Testis (tissue), 3 donors: Measurements from ENCODE around the gene HOXD1. TPM values are rescaled to one million over a fixed set of nuclear protein-coding genes. Genes with fewer than 3 reads are reported as not detected.

ENCODE experiments used
- DNase-seq: peaks from one replicate; pipeline ENCODE4 v3.0.0-alpha.2; 2019
- H3K27ac ChIP-seq, 2 donors: fragments of 200-600 bp; sonication (generic); one replicate each; pipeline ENCODE4 v1.5.1; 2019
- H3K27me3 ChIP-seq: fragments of 200-600 bp; sonication (generic); one replicate; pipeline ENCODE4 v1.5.1; 2019
- H3K36me3 ChIP-seq: fragments of 200-600 bp; sonication (generic); one replicate; pipeline ENCODE4 v1.5.1; 2017; ENCODE audit warnings: low read depth; ENCODE audit errors: missing control alignments
- H3K4me1 ChIP-seq: fragments of 200-600 bp; sonication (generic); one replicate; pipeline ENCODE4 v1.5.1; 2019
- H3K4me3 ChIP-seq, 2 donors: fragments of 200-600 bp; sonication (generic); one replicate each; pipeline ENCODE4 v1.5.1; 2017 to 2019
- H3K9me3 ChIP-seq: fragments of 200-600 bp; sonication (generic); one replicate; pipeline ENCODE4 v1.5.1; 2017
- POLR2A ChIP-seq: fragments of 450-650 bp; IDR thresholded peaks from one replicate; pipeline ENCODE4 v1.6.1; 2017; ENCODE audit warnings: antibody characterized with exemption, mild to moderate bottlenecking, moderate library complexity
- WGBS, 2 donors: methylation state at CpG; one replicate each; pipeline ENCODE4 v1.1.5; 2018; 5-methylcytosine and 5-hydroxymethylcytosine counted together
- intact Hi-C: fragments of 100-400 bp; cut with DNase I; formaldehyde crosslinking; loops from one replicate; pipeline ENCODE4 v1.15.1; 2023; ENCODE audit warnings: low total_unique reads
- polyA plus RNA-seq: library from polyadenylated mRNA; stranded (reverse); fragments of 350-450 nt; fragmentation: Illumina TruSeq; extraction: RNeasy Lipid Tissue Mini Kit (QIAGEN cat#74804); gene quantifications from one replicate; pipeline ENCODE4 v1.2.3, GENCODE V29; 2014; ENCODE audit warnings: low read depth, low replicate concordance; ENCODE audit not compliant: insufficient read depth
- total RNA-seq, 2 donors: library from RNA; depleted of rRNA; stranded (reverse); fragments of >200 nt; gene quantifications; one replicate each; pipeline ENCODE4 v1.2.3, GENCODE V29; 2016
- TF ChIP-seq, protein P1 (sequence below), 3 experiments: fragments of 450-650 bp in 2 of 3; fragments of 200-600 bp in 1 of 3; sonication (generic) in 1 of 3; IDR thresholded peaks; one replicate each; pipeline ENCODE4 v1.5.1; 2016 to 2019; ENCODE audit warnings: antibody characterized with exemption in 3 of 3, mild to moderate bottlenecking in 2 of 3, moderate library complexity in 1 of 3

Gene HOXD1
- total and polyA plus RNA-seq, 3 donors from 2014 or later, result 1.8 to 7.6 (median 5.5) TPM

DNA sequence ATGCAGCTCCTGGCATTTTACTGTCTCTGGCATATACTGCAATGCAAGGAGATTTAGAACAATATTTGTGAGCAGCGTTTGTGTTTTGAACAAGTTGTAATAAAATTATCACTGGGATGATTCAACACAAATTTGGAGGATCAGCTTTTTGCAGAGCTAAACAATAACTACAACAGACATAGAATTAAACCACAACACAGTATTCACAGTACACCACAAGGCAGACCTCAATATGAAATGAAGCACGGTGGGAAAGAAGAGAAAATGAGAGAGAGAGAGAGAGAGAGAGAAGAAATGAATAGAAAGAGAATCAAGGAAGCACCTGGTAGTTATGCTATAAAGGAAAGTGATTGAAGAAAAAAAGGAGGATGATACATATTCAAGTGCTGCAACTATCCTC is 39.4 kb downstream of the HOXD1 start:
- DNase-seq, result no peak
- H3K36me3 ChIP-seq, result no peaks in the 10 kb centered on the region
- intact Hi-C loops, result no loop called here
- 81% methylated on average over 2 of the region's 2 CpGs for WGBS, 2 donors
- no peaks in the 10 kb centered on the region for H3K9me3 ChIP-seq
- no peak for TF ChIP-seq POLR2A
- TF ChIP-seq, protein P1, sequence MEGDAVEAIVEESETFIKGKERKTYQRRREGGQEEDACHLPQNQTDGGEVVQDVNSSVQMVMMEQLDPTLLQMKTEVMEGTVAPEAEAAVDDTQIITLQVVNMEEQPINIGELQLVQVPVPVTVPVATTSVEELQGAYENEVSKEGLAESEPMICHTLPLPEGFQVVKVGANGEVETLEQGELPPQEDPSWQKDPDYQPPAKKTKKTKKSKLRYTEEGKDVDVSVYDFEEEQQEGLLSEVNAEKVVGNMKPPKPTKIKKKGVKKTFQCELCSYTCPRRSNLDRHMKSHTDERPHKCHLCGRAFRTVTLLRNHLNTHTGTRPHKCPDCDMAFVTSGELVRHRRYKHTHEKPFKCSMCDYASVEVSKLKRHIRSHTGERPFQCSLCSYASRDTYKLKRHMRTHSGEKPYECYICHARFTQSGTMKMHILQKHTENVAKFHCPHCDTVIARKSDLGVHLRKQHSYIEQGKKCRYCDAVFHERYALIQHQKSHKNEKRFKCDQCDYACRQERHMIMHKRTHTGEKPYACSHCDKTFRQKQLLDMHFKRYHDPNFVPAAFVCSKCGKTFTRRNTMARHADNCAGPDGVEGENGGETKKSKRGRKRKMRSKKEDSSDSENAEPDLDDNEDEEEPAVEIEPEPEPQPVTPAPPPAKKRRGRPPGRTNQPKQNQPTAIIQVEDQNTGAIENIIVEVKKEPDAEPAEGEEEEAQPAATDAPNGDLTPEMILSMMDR (IDR thresholded peaks at IDR 0.05), result no peak
- H3K27ac ChIP-seq, result no peak overlapping the region
- no peaks in the 10 kb centered on the region for H3K4me1 ChIP-seq
- H3K27me3 ChIP-seq, result no peaks in the 10 kb centered on the region
- no peak overlapping the region for H3K4me3 ChIP-seq

DNA sequence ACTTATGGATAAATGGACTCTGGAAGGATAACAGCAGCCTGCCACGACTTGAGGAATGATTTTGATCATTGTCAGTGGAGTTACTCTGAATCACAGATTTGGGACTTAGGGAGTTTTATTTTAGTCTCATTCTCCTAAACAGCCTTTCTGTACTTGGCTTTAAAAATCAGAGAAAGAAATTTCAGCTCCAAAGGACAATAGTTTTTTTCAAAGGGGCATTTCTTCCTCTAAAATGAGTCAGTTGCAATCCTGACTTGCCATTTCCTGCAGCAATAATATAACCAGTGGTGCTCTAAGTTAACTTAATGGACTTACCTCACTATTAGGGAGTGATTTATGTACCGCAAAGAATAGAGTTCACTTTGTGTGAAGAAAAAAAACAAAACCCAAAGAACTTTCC is 45.7 kb downstream of the HOXD1 start:
- intact Hi-C loops, result no loop called here
- Histone ChIP-seq H3K27me3 (no peaks in the 10 kb centered on the region), H3K4me1 (no peaks in the 10 kb centered on the region), H3K4me3 (no peak overlapping the region), H3K27ac (no peak overlapping the region), H3K9me3 (no peaks in the 10 kb centered on the region), H3K36me3 (no peaks in the 10 kb centered on the region)
- 74 to 80% methylated on average over 2 of the region's 2 CpGs for WGBS, 2 donors
- no peak for DNase-seq
- no peak for TF ChIP-seq POLR2A
- TF ChIP-seq, protein P1 (IDR thresholded peaks at IDR 0.05), result no peak

DNA sequence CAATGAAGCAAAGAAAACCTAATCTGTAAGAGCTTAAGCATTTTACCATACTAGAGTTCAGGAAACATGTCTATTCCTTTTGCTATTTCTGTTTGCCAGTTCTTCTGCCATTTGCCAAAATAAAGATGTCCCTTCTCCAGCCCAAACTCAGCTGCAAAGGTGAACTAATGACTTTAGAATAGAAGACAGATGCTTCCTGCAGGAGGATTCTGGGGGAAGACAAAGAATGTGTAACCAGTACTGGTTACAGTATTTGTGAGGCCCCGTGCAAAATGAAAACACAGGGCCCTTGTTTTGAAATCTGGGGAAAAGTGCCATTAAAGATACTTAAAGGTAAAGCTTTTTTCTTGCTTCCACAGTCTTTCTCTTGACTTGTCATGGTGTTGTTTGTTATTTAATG is 46.5 kb downstream of the HOXD1 start:
- 58 to 70% methylated on average over 1 of the region's 1 CpG for WGBS, 2 donors
- Histone ChIP-seq H3K9me3 (no peaks in the 10 kb centered on the region), H3K4me3 (no peak overlapping the region), H3K27ac (no peak overlapping the region), H3K36me3 (no peaks in the 10 kb centered on the region), H3K27me3 (no peaks in the 10 kb centered on the region), H3K4me1 (no peaks in the 10 kb centered on the region)
- TF ChIP-seq, protein P1 (IDR thresholded peaks at IDR 0.05), result no peak
- no peak for TF ChIP-seq POLR2A
- no peak for DNase-seq
- intact Hi-C loops, result no loop called here

DNA sequence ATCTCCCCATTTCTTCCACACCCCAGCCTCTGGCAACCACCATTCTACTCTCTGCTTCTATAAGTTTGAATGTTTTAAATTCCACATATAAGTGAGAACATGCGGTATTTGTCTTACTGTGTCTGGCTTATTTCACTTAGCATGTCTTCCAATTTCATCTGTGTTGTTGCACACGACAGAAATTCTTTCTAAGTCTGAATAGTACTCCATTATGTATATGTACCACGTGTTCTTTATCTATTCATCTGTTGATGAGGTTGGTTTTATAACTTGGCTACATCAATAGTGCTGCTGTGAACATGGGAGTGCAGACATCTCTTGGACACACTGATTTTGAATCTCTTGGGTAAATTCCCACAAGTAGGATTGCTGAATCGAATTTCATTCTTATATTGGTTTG is 49.0 kb downstream of the HOXD1 start:
- H3K9me3 ChIP-seq, result no peaks in the 10 kb centered on the region
- H3K27me3 ChIP-seq, result no peaks in the 10 kb centered on the region
- TF ChIP-seq, protein P1 (IDR thresholded peaks at IDR 0.05), result no peak
- TF ChIP-seq POLR2A, result no peak
- DNase-seq, result no peak
- no peaks in the 10 kb centered on the region for H3K36me3 ChIP-seq
- intact Hi-C loops, result no loop called here
- H3K27ac ChIP-seq, result no peak overlapping the region
- no peaks in the 10 kb centered on the region for H3K4me1 ChIP-seq
- H3K4me3 ChIP-seq, result no peak overlapping the region
- 73 to 78% methylated on average over 4 of the region's 4 CpGs for WGBS, 2 donors

DNA sequence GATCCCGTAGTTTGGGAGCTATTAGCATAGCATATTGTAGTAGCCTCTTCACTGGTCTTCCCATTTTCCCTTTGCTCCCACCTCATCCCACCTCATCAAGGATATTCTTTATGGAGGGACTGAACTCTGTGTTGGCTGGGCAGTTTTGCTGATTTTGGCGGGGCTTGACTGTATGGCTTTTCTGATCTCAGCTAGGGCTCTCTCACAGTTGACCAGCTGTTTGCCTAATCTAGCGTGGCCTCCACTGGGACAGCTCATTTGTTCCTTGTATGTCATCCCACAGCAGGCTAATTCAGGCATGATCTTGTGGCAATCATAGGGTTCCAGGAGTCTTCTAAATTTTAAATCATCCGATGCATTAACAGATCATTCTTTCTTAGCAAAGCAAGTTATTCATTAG is 50.6 kb downstream of the HOXD1 start:
- Histone ChIP-seq H3K27me3 (no peaks in the 10 kb centered on the region), H3K36me3 (no peaks in the 10 kb centered on the region), H3K4me3 (no peak overlapping the region), H3K4me1 (no peaks in the 10 kb centered on the region), H3K27ac (no peak overlapping the region), H3K9me3 (no peaks in the 10 kb centered on the region)
- TF ChIP-seq, protein P1 (IDR thresholded peaks at IDR 0.05), result no peak
- TF ChIP-seq POLR2A, result no peak
- DNase-seq, result no peak
- WGBS, 2 donors, result 88 to 95% methylated on average over 4 of the region's 4 CpGs
- intact Hi-C loops, result no loop called here
